ENCODE measurements around the gene BPIFB6.

Gene BPIFB6

DNA sequence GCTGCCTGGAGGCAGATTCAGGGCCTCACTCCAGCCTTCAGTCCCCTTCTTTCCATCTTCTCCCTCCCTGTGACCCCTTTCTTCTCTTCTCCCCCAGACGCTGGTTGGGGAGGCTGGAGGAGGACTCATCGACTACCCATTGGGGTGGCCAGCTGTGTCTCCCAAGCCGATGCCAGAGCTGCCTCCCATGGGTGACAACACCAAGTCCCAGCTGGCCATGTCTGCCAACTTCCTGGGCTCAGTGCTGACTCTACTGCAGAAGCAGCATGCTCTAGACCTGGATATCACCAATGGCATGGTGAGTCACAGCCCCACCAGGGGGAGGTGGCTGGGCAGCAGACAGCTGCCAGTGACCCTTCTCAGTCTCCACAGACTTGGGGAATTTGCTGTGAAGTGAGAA lies 60.9 kb downstream of the BPIFB6 start:
- DNase-seq (ENCODE audit: low read depth): no peak

DNA sequence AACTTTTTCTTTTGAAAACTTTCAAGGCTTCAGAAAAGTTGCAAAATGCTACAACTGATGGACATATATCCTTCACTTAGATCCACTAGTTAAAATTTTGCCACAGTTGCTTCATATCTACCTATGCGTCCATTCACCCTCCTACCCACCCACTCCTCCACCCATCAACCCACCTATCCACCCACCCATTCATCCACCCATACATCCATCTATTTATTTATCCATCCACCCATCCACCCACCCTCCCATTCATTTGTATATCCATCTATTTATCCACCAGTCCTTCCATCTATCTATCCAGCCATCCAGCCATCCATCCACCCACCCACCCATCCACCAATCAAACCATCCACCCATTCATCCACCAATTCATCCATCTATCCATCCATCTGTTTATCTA lies 61.6 kb downstream of the BPIFB6 start:
- no peak for DNase-seq (ENCODE audit: low read depth)

DNA sequence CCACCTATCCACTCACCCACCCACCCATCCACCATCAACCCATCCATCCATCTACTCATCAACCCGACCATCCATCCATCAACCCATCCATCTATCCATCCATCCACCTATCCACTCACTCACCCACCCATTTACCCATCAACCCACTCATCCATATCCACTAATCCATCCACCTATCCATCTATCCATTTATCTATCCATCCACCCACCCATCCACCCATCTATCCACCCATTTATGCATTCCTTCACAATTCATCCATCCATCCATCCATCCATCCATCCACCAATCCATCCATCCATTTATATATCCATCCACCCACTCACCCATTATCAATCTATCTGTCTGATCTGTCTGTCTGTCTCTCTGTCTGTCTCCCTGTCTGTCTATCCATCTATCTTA lies 62.1 kb downstream of the BPIFB6 start:
- no peak for DNase-seq (ENCODE audit: low read depth)

Data from ELR (cell line).